HEK293T (cell line): Measurements from ENCODE around the gene CDH4.

Experiments
- CTCF ChIA-PET: fragments of 350-600 bp; formaldehyde crosslinking; extraction: SDS; loops from one replicate; lab custom pipeline; 2021; ENCODE audit warnings: antibody characterized with exemption, inconsistent platforms; lab: Yijun Ruan, JAX
- POLR2A ChIA-PET: fragments of 350-600 bp; formaldehyde crosslinking; extraction: SDS; loops from one replicate; lab custom pipeline; 2020; ENCODE audit warnings: antibody characterized with exemption, inconsistent platforms; lab: Yijun Ruan, JAX
- DNase-seq: peaks from one replicate; pipeline ENCODE4 v3.0.0; 2012; ENCODE audit warnings: mixed read lengths; ENCODE audit errors: extremely low spot score
- ARNT ChIP-seq: fragments of 450-650 bp; IDR thresholded peaks from 2 replicates; pipeline ENCODE4 v1.6.1; 2017; ENCODE audit warnings: mild to moderate bottlenecking
- BHLHE40 ChIP-seq: fragments of 450-650 bp; IDR thresholded peaks from 2 replicates; pipeline ENCODE4 v1.6.1; 2016; ENCODE audit warnings: mild to moderate bottlenecking, moderate library complexity, borderline replicate concordance
- CTBP1 ChIP-seq: fragments of 450-650 bp; IDR thresholded peaks from 2 replicates; pipeline ENCODE4 v1.6.1; 2016; ENCODE audit warnings: borderline replicate concordance
- ELF4 ChIP-seq: fragments of 450-650 bp; IDR thresholded peaks from 2 replicates; pipeline ENCODE4 v1.6.1; 2017; ENCODE audit warnings: antibody characterized with exemption
- FOXA1 ChIP-seq: fragments of 450-650 bp; IDR thresholded peaks from 2 replicates; pipeline ENCODE4 v1.6.1; 2016; ENCODE audit warnings: mild to moderate bottlenecking
- FOXK2 ChIP-seq: fragments of 450-650 bp; IDR thresholded peaks from 2 replicates; pipeline ENCODE4 v1.6.1; 2016; ENCODE audit warnings: mild to moderate bottlenecking
- FOXM1 ChIP-seq: fragments of 450-650 bp; IDR thresholded peaks from 2 replicates; pipeline ENCODE4 v1.6.1; 2017; ENCODE audit warnings: mild to moderate bottlenecking, borderline replicate concordance
- HDGF ChIP-seq: fragments of 450-650 bp; IDR thresholded peaks from 2 replicates; pipeline ENCODE4 v1.6.1; 2017; ENCODE audit warnings: antibody characterized with exemption, borderline replicate concordance
- L3MBTL2 ChIP-seq: fragments of 450-650 bp; conservative IDR thresholded peaks from 2 replicates; pipeline ENCODE4 v1.6.1; 2016; ENCODE audit warnings: mild to moderate bottlenecking
- LEF1 ChIP-seq: fragments of 450-650 bp; IDR thresholded peaks from 2 replicates; pipeline ENCODE4 v1.6.1; 2017; ENCODE audit warnings: mild to moderate bottlenecking, borderline replicate concordance
- NFRKB ChIP-seq: fragments of 450-650 bp; IDR thresholded peaks from 2 replicates; pipeline ENCODE4 v1.6.1; 2016; ENCODE audit warnings: mild to moderate bottlenecking, moderate library complexity
- PKNOX1 ChIP-seq: fragments of 450-650 bp; IDR thresholded peaks from 2 replicates; pipeline ENCODE4 v1.6.1; 2016
- SP1 ChIP-seq: fragments of 450-650 bp; IDR thresholded peaks from 2 replicates; pipeline ENCODE4 v1.6.1; 2017
- SUZ12 ChIP-seq: fragments of 450-650 bp; IDR thresholded peaks from 2 replicates; pipeline ENCODE4 v1.6.1; 2016; ENCODE audit warnings: mild to moderate bottlenecking
- TARDBP ChIP-seq: fragments of 450-650 bp; IDR thresholded peaks from 2 replicates; pipeline ENCODE4 v1.6.1; 2016
- ZNF384 ChIP-seq: fragments of 450-650 bp; IDR thresholded peaks from 2 replicates; pipeline ENCODE4 v1.6.1; 2016

Gene CDH4

GRCh38 chr20:61514396-61514795, 262.3 kb downstream of the CDH4 start:
- ChIA-PET CTCF (no interaction called here), POLR2A (no interaction called here)
- TF ChIP-seq SP1 (no peak), L3MBTL2 (no peak), NFRKB (no peak), BHLHE40 (no peak), ARNT (no peak), ELF4 (no peak), FOXK2 (no peak), PKNOX1 (no peak), TARDBP (no peak), HDGF (no peak), LEF1 (no peak), FOXM1 (no peak), FOXA1 (no peak)
- no peak for DNase-seq

- ChIA-PET POLR2A (no interaction called here), CTCF (no interaction called here)
- TF ChIP-seq CTBP1 (no peak), L3MBTL2 (no peak), BHLHE40 (no peak), SP1 (no peak), TARDBP (no peak)
- no peak for DNase-seq
These were observed 262.9 kb downstream of the CDH4 start for GRCh38 chr20:61514805-61515505.

GRCh38 chr20:61515922-61516321, 263.9 kb downstream of the CDH4 start:
- POLR2A ChIA-PET: no interaction called here
- no peak for TF ChIP-seq FOXM1
- no peak for TF ChIP-seq SP1
- no peak for TF ChIP-seq HDGF
- TF ChIP-seq ZNF384: no peak
- no peak for TF ChIP-seq NFRKB
- no peak for TF ChIP-seq ARNT
- TF ChIP-seq FOXA1: no peak
- no peak for TF ChIP-seq LEF1
- TF ChIP-seq L3MBTL2: no peak
- no peak for TF ChIP-seq SUZ12
- TF ChIP-seq ELF4: no peak
- no peak for TF ChIP-seq FOXK2
- no peak for TF ChIP-seq CTBP1
- CTCF ChIA-PET: no interaction called here
- DNase-seq: no peak

- ChIA-PET POLR2A (no interaction called here), CTCF (no interaction called here)
- no peak for TF ChIP-seq LEF1
- TF ChIP-seq CTBP1: no peak
- TF ChIP-seq ZNF384: no peak
- TF ChIP-seq HDGF: no peak
- no peak for TF ChIP-seq FOXK2
- TF ChIP-seq FOXM1: no peak
- TF ChIP-seq SUZ12: no peak
- no peak for DNase-seq
These were observed 264.5 kb downstream of the CDH4 start for GRCh38 chr20:61516346-61517208.

- DNase-seq: no peak
- ChIA-PET POLR2A (no interaction called here), CTCF (interaction anchor here (0.6 kb wide), 1 partner anchor 30 kb away, joined by 8 read pairs; no protein-coding TSS in a partner anchor)
- TF ChIP-seq LEF1 (no peak), ARNT (no peak), FOXM1 (no peak), L3MBTL2 (no peak), NFRKB (no peak), FOXK2 (no peak), BHLHE40 (no peak), PKNOX1 (no peak), HDGF (no peak), FOXA1 (no peak), SUZ12 (no peak), SP1 (no peak), CTBP1 (no peak), ZNF384 (no peak), ELF4 (no peak), TARDBP (no peak)
These were observed 265.4 kb downstream of the CDH4 start for GRCh38 chr20:61517419-61517818.

- no peak for DNase-seq
- no peak for TF ChIP-seq ELF4
- peak; percentile 67 for TF ChIP-seq PKNOX1
- ChIA-PET CTCF (no interaction called here), POLR2A (no interaction called here)
These were observed 266.4 kb downstream of the CDH4 start for GRCh38 chr20:61518424-61518951.
